NCI-H510A treated with DMSO at 0.1 percent for 48 hours (cell line): ENCODE measurements around the gene EIF3L.

Experiments
- DNase-seq: peaks from one replicate; lab custom pipeline; 2025; lab: John Stamatoyannopoulos, UW

Gene EIF3L

GRCh38 chr22:37905534-37906363 is 56.5 kb downstream of the EIF3L start, which contains the start of gene MICALL1:
MICALL1 (plus strand) TSS chr22:37906297; CDS start chr22:37906423, 126 bp downstream.
- peak; percentile 15 for DNase-seq

GRCh38 chr22:37906364-37907008 is 57.3 kb downstream of the EIF3L start:
- DNase-seq = no peak

- DNase-seq = no peak
Observed at GRCh38 chr22:37907036-37907954, 58.1 kb downstream of the EIF3L start.

- no peak for DNase-seq
Observed at GRCh38 chr22:37909766-37910165, 60.5 kb downstream of the EIF3L start.

GRCh38 chr22:37910890-37911672 is 61.9 kb downstream of the EIF3L start:
- peak; percentile 15 for DNase-seq

- no peak for DNase-seq
Observed at GRCh38 chr22:37911697-37912096, 62.5 kb downstream of the EIF3L start.

- no peak for DNase-seq
Observed at GRCh38 chr22:37912171-37912570, 63.0 kb downstream of the EIF3L start.

GRCh38 chr22:37913233-37913721 is 64.1 kb downstream of the EIF3L start:
- no peak for DNase-seq

GRCh38 chr22:37916311-37916710 is 67.1 kb downstream of the EIF3L start:
- no peak for DNase-seq

GRCh38 chr22:37917874-37918548 is 68.8 kb downstream of the EIF3L start:
- DNase-seq = no peak

- no peak for DNase-seq
Observed at GRCh38 chr22:37918580-37919270, 69.5 kb downstream of the EIF3L start.

- no peak for DNase-seq
Observed at GRCh38 chr22:37920126-37920525, 70.9 kb downstream of the EIF3L start.

- DNase-seq = no peak
Observed at GRCh38 chr22:37922191-37922590, 73.0 kb downstream of the EIF3L start.

GRCh38 chr22:37923927-37924326 is 74.7 kb downstream of the EIF3L start:
- DNase-seq = no peak

- DNase-seq = no peak
Observed at GRCh38 chr22:37924386-37925065, 75.3 kb downstream of the EIF3L start.

- no peak for DNase-seq
Observed at GRCh38 chr22:37925330-37925729, 76.1 kb downstream of the EIF3L start.

GRCh38 chr22:37925767-37926166 is 76.5 kb downstream of the EIF3L start:
- DNase-seq = no peak

GRCh38 chr22:37926358-37926757 is 77.1 kb downstream of the EIF3L start:
- DNase-seq = no peak
